Hematopoietic multipotent progenitor cell (in vitro differentiated cells): ENCODE data around the gene AP4S1. TPM values are rescaled to one million over a fixed set of nuclear protein-coding genes. Genes with fewer than 3 reads are reported as not detected.
A peak's percentile ranks its signal among the peaks of the same experiment; 100 is the strongest.

ENCODE experiments used
- DNase-seq, 3 donors: peaks; one replicate each; pipeline ENCODE4 v3.0.0-alpha.2; 2011 to 2015; ENCODE audit warnings: low read depth in 2 of 3, low spot score in 2 of 3
- total RNA-seq: library from RNA; depleted of rRNA; stranded (reverse); fragments of >200 nt; gene quantifications from one replicate; pipeline ENCODE4 v1.2.3, GENCODE V29; 2012

Gene AP4S1, protein sequence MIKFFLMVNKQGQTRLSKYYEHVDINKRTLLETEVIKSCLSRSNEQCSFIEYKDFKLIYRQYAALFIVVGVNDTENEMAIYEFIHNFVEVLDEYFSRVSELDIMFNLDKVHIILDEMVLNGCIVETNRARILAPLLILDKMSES
- 7.3 TPM for total RNA-seq

DNA sequence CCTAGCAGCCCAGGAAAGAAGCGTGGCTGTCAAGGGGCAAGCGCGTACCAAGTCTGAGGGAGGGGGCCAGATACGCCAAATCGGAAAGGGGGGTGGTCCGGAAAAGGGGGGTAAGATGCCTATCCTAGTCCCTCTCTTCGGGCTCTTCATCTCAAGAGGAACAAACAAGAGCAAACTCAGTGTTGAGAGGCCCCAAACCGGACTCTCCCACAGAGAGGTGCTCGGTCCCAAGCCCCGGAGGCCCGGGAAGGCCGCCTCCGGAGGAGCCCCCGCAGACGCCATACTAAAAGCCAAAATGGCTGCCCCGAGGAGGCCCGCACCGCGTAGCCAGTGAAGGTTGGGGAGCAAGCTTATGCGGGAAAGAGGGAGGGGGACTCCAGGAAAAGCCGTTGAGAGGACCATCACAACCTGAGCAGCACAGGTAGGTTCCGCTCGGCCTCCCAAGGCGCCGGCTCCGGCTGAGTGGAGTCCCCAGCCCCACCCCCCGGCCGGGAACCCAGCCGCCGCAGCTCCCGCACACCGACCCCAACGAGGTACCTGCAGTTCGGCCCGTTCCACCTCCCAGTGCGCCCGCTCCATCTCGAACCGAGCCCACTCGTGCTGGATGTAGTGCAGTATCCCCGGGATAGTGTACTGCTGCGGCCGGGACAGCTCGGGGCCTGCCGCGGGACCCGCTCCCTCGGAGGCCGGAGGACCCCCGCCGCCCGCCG lies at the start of gene AP4S1:
Gene AP4S1 (plus strand): TSS at position 283 of the 710 bp plus-strand sequence. CDS start 40,548 bp downstream, outside the sequence.
- DNase-seq, result peak; percentile 38 to 56 (median 43)

DNA sequence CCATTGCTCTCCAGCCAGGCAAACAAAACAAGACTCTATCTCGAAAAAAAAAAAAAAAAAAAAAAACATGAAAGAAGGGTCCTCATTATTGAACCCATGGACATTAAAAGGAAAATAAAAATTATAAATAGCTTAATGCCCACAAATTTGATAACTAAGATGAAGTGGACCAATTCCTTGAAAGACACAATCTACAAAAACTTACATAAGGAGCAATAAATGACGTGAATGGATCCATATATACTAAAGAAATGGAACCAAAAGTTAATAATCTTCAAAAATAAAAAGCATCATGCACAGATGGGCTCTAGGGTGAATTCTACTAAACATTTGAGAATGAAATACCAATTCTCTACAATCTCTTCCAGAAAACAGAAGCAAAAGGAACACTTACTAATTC lies 47.7 kb upstream of the AP4S1 start:
- no peak for DNase-seq

DNA sequence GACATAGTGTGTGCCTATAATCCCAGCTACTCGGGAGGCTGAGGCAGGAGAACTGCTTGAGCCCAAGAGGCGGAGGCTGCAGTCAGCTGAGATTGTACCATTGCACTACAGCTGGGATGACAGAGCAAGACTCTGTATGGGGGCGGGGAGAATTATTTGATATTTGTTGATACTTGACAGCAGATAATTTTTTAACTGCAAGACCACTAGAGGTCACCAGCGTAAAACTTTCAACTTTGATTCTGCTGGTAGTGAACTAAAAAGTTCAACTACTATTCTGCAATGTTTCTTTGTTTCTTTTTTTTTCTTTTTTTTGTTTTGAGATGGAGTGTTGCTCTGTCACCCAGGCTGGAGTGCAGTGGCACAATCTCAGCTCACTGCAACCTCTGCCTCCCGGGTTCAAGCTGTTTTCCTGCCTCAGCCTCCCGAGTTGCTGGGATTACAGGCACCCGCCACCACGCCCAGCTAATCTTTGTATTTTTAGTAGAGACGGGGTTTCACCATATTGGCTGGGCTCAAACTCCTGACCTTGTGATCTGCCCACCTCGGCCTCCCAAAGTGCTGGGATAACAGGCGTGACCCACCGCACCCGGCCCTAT lies 45.2 kb upstream of the AP4S1 start:
- DNase-seq, result peak; percentile 21 to 92 (median 80)

DNA sequence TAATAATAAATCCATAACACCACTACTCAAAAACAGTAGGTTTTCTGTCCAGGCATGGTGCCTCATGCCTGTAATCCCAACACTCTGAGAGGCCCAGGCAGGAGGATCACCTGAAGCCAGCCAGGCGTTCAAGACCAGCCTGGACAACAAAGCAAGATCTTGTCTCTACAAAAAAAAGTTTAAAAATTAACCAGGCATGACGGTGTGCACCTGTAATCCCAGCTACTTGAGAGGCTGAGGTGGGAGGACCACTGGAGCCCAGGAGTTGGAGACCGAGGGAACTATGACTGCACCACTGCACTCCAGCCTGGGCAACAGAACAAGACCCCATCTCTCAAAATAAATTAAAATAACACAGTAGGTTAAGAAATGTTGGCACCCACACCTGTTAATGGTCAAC lies 44.5 kb upstream of the AP4S1 start:
- no peak for DNase-seq

DNA sequence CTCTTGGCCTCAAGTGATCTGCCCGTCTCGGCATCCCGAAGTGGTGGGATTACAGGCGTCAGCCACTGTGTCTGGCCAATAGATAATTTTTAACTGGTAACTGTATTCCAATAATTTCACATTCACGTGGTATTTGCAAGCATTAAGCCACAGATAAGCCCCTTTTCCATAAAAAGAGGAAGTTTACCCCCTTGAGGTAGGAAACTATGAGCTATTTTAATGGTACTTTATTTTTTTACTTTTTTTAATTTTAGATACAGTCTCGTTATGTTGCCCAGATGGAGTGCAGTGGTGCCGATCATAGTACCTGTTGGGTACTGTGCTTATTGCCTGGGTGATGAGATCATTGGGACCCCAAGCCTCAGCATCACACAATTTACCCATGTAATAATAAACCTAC lies 42.9 kb upstream of the AP4S1 start:
- peak in 2 of 3 donors; percentile 31 to 77 for DNase-seq

DNA sequence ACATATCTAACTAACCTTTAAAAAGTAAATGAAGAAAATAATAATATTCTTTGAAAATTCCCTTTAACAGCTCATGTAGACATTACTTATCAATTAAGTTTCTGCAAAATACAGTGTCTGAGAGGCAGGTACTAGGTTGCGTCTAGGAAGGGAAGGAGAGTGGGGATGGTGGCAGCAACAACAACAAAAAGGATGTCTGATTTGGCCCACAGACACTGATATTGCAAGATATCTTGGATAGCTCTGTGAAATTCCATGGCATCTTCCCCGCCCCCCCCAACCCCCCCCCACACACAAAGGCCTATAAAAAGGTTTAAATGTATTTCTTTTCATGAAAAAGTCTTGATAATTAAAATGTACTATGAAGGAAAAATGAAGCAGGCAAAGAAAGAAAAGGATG lies 41.6 kb upstream of the AP4S1 start:
- no peak for DNase-seq

DNA sequence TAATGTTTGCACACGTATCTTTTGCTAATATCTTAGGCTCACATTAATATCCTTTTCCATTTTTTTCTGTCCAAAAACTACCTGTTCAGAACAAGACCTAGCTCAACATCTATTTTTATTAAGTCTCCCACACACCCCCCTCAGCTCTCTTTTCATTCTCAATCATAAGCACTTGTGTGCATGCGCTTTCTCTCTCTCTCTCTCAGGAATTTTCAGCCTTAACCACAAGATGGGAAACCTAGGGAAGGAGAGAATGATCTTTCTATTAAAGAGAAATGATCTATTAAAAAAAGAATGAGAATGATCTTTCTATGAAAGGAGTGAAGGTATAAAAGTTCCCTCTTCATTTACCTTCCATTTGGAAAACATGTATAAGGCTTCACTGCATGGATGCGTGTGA lies 39.7 kb upstream of the AP4S1 start:
- no peak for DNase-seq

DNA sequence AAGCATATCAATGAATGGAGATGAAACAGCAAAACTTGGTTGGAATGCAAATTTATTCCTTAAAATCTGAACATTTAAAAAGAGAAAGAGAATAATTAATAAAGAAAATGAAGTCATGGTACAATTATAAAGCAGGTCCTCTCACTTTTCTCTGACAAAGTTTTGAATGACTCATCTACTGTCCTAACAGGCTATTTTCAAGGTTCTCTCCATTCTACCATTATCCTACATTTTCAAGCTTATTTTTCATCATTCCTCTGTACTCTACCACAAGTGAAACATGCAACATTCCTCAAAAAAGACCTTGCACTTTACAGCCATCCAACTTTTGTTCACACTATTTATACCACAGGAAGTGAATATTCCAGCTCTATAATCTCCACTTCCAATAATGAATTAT lies 36.9 kb upstream of the AP4S1 start:
- DNase-seq, result no peak

DNA sequence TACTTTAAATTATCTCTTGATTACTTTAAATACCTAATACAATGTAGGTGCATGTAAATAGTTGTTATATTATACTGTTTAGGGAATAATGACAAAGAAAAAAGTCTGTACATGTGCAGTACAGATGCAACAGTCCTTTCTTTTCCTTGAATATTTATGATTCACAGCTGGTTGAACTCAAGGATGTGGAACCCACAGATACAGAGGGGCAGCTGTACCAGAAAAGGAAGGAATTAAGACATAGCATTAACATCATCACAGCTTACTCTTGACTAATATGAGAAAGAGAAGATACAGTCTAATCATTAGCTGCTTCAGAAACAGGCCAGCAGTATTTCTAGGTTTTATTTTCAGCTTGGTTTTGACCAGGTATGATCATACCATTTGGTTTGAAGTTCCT lies 34.7 kb upstream of the AP4S1 start:
- no peak for DNase-seq

DNA sequence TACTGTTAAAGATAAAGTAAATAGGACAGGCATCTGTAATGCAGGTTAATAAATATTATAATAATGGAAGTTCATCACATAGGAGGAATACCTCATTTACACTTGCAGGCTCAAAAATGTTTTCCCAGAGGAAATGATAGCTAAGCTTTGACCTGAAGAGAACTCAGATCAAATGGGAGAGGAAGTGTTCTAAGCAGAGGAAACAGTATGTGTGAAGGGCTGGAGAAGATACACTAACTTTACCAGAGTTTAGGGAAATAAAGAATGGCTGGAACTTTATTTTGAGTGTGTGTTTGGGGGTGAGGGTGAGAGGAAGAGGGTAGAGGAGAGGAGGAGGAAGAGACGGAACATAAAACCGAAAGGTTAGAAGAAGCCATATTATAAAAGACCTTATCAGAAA lies 34.0 kb upstream of the AP4S1 start:
- no peak for DNase-seq

DNA sequence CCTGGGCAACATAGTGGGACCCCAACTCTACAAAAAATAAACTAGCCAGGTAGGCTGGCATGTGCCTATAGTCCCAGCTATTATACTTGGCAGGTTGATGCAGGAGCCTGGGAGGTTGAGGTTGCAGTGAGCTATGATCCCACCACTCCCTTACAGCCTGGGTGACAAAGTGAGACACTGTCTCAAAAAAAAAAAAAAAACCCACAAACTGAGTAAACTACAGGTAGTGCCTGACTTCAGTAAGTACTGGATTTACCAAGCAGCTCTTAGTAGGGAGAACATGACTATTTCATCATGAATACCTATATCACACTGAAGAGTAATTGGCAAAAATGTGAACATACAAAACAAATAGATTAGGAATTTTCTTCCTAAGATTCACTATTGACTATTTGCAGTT lies 32.4 kb upstream of the AP4S1 start:
- no peak for DNase-seq

DNA sequence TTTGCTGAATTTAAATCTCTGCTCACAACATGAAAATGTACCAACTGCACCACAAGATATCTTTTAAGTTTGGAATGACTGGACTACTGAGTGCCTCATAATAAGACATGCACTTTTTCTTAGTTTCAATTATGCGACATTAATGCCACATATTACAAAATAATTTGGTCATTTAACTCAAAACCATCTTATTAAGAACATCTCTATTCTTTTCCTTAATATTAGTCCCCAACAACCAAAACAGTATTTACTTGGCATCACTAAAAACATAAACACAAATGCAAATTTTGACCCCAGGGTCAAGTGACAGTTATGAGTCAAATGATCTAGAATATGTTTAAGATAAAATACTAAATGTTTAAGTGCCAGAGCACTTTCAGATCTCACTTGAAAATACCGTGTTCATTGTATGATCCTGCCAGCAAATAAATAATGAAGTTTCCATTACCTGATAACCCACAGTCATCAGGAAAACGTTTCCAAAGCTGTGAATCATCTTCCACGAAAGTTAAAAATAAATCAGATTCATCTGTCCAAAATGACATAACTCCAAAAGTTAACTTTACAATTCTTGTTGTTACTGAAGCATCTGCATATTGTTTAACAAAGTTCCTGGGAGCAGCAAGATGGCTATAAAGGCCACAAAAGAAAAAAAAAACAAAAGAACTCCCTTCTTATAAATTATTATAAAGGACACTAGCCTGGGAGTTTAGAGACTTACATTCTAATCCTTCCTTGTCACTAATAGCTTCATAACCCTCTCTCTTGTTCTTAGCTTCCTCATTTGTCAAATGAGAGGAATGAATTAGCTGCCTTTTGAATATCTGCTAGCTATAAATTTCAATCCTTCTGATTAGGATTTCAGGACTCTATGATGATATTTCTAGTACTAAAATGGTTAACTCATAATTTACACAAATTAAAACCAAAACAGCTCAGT lies 30.5 kb upstream of the AP4S1 start:
- peak in 1 of 3 donors; percentile 6 for DNase-seq

DNA sequence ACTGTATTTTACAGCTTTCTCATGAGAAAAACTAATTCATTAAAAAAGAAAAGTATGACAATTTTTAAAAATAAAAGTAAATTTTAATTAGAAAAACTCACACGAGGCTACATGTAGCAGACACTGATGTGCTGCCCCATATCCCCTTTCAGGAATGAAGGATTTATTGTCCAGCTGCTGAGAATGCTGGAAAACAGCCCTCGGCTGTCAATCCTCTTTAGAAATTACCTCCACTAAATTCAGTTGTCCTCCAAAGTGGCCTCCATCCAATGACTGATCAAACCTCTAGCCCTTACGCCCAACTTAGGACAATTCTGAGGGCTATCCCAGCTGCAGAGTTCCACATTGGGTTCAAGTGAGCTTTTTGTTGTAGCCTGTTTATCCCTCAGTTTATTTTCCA lies 29.8 kb upstream of the AP4S1 start:
- no peak for DNase-seq

DNA sequence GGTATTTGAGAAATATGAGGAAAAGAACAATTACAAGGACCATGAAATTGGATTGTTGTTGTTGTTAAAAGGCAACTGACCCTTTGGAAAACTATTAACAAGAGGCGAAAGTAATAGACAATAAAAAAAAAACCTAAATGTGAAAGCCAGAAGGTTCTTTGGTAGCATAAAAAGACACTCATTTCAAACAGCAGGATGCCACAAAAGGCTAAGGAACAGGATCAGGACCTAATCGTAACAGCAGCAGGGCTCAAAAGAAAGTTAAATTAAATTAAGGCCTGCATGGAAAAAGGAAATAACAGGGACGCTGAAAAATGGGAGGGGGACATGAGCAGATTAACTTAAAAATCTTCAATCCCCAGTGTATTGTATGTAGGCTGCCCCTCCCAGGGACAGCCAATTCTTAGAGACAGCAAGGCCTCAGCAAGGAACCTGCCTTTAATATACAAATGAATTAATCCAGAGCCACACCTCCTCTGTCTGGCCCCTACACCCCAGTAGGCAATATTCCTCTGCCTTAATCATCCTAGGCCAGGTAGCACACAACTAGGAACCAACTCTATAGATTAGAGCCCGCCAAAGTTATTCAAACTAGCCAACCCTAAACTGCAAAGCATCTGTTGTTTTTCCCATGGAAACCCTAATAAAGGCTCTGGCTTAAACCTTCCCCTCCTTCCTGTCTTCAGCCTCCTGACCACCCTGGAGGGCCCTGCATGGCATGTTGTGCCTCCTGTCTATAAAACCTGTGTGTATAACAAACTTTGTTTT lies 28.4 kb upstream of the AP4S1 start:
- DNase-seq, result no peak

DNA sequence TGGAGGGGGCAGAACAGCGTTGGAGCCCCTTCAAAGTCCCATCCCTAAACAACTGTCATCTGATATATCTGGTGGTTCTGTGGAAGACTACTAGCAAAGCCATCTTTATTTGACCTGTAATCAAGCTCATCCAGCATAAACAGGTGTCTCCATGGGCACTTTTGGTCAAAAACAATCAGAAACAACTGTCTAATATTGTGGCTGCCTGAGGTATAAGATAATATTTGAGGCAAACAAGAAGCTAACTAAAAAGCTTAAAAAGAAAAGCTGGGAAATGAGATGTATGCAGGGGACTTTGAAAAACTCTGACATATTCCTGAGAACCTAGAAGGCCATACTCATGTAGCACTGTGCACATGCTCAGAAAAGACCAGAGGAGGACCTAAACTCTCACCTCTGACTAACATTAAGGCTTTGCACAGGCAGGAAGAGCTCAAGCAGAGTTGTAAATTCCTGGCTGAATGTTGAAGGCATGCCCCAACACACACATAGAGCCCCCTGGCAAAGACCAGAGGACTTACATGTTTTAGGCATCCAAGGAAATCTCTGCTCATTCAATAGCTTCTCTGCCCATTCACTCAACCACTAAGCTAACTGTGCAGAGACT lies 27.2 kb upstream of the AP4S1 start:
- DNase-seq, result no peak

DNA sequence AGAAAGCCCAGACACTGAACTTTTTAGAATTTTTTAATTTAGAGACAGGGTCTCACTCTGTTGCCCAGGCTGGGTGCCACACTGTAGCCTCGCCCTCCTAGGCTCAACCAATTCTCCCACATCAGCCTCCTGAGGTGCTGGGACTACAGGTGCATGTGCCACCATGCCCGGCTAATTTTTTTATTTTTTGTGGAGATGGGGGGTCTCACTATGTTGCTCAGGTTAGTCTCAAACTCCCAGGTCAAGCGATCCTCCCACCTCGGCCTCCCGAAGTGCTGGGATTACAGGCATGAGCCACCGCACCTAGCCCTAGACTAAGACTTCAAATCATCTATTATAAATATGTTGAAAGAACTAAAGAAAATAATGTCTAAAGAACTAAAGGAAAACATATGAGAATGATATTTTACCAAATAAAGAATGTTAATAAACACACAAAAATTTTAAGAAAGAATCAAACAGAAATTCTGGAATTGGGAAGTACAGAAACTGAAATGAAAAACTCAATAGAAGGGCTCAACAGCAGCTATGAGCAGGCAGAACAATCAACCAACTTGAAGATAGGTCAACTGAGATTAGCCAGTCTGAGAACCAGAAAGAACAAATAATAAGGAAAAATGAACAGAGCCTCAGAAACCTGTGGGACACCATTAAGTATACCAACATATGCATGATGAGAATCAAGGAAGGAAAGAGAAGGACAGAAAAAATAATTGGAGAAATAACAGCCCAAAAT lies 26.2 kb upstream of the AP4S1 start:
- no peak for DNase-seq

DNA sequence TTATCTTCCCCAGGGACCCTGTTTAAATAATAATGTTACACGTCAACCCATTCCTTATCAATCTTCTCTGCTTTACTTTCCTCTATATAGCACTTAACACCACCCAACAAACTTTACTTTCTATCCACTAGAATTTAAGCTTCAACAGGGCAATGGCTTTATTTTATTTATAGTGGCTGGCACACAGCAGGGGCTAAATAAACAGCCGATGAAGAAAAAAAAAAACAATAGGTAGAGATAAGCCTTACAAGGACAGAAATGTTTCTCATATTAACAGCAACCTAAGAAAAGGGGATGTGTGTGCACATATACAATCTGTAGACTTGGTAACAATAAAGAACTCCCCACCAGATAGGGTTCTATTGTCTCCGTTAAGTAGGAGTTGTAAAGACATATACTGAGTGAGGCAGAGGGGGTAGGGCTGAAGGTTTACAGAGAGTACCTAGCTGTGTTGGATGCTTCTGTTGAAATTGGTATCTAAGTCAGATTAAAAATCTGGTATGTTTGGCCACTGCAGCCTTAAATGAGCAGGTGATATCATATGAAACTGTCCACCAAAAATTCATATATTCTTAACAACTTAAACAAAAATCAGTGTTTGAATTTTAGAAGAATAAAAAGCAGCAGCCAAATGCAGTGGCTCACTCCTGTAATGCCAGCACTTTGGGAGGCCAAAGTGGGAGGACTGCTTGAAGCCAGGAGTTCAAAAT lies 24.7 kb upstream of the AP4S1 start:
- DNase-seq, result no peak

DNA sequence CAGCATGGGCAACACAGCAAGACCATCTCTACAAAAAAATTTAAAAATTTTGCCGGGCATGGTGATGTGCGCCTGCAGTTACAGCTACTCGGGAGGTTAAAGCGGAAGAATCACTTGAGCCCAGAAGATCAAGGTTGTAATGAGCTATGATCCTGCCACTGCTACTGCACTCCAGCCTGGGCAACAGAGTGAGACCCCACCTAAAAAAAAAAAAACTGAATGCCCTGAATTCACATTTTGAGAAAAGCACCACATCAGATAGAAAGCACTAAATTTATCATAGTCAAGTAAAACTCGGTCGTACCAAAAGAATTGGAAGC lies 24.1 kb upstream of the AP4S1 start:
- DNase-seq, result no peak

DNA sequence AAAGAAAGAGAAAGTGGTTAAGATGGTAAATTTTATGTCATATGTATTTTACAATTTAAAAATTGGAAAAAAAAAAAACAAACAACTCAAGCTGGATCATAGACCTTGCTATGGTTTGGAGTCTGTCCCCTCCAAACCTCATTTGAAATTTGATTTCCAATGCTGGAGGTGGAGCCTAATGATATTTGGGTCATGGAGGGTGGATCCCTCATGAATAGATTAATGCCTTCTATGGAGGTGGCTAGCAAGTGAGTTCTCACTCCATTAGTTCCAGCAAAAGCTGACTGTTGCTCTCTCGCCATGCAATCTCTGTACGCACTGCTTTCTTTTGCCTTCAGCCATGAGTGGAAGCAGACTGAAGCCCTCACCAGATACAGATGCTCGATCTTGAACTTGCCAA lies 22.2 kb upstream of the AP4S1 start:
- no peak for DNase-seq
